ENCODE measurements around the gene ABCA2.

GRCh38 chr9:137021979-137022661, 5.9 kb downstream of the ABCA2 start:
- no peak for TF ChIP-seq L3MBTL2 (conservative IDR thresholded peaks at IDR 0.05)
- TF ChIP-seq ZNF384 (IDR thresholded peaks at IDR 0.05): no peak
- TF ChIP-seq FOXM1 (IDR thresholded peaks at IDR 0.05; ENCODE audit: borderline replicate concordance): no peak
- no peak for TF ChIP-seq ARNT (IDR thresholded peaks at IDR 0.05)
